HCT116 (cell line): ENCODE data around the gene RET. TPM values are rescaled to one million over a fixed set of nuclear protein-coding genes. Genes with fewer than 3 reads are reported as not detected.

Experiments used
- ATAC-seq: fragments of 200-7000 bp; cut with Tn5 transposase; 2 replicates; pipeline ENCODE4 v1.9.1; 2020; ENCODE audit warnings: mild to moderate bottlenecking, moderate library complexity
- BruUV-seq: library from RNA; stranded (reverse); fragments of 400-500 nt; replicated peaks from 2 replicates; lab custom pipeline; 2021; lab: Mats Ljungman, UMichigan
- CTCF ChIA-PET: fragments of 300-600 bp; sonication (Branson Sonifier 250); formaldehyde crosslinking; loops from one replicate; lab custom pipeline; 2021; ENCODE audit warnings: antibody characterized with exemption; lab: Charles Lee
- POLR2A ChIA-PET: fragments of 300-600, 350-600 bp; sonication (Branson Sonifier 250); formaldehyde crosslinking; loops from one replicate; lab custom pipeline; 2021; ENCODE audit warnings: antibody characterized with exemption; lab: Charles Lee
- RAD21 ChIA-PET, 2 experiments: fragments of 300-600 bp; sonication (Branson Sonifier 250); formaldehyde crosslinking; loops; one replicate each; lab custom pipeline; 2023; ENCODE audit warnings: low total read pairs in 2 of 2; ENCODE audit not compliant: uncharacterized antibody in 2 of 2, unreplicated experiment in 2 of 2, low non-redundant PET in 1 of 2; lab: Charles Lee
- DNase-seq: peaks from one replicate; pipeline ENCODE4 v3.0.0-alpha.2; 2010; ENCODE audit warnings: low read depth, low spot score
- H2AFZ ChIP-seq: fragments of 200-600 bp; shearing (Covaris generic), sonication (generic); 2 replicates; pipeline ENCODE4 v1.6.1; 2017; ENCODE audit warnings: low read depth, mixed run types, mixed read lengths, antibody characterized with exemption, low read length; ENCODE audit not compliant: poor library complexity, severe bottlenecking
- H3K27ac ChIP-seq: 2 replicates; pipeline ENCODE4 v1.5.1; 2012; ENCODE audit warnings: low read depth, low read length
- H3K27me3 ChIP-seq: fragments of 200-600 bp; sonication (generic); 2 replicates; pipeline ENCODE4 v1.6.1; 2016; ENCODE audit warnings: mixed run types, low read length, mixed read lengths; ENCODE audit not compliant: insufficient read depth
- H3K36me3 ChIP-seq, 2 experiments: fragments of 200-500 bp in 1 of 2; fragments of 200-600 bp in 1 of 2; sonication (Bioruptor generic) in 1 of 2; sonication (generic) in 1 of 2; 2 replicates each; pipeline versions ENCODE4 v1.5.1 to v1.6.1; 2014 to 2016; ENCODE audit warnings: low read length in 2 of 2, inconsistent platforms in 1 of 2, mixed read lengths in 1 of 2, mixed run types in 1 of 2; ENCODE audit not compliant: insufficient read depth in 2 of 2, control insufficient read depth in 1 of 2
- H3K4me1 ChIP-seq, 2 experiments: fragments of 200-600 bp in 1 of 2; sonication (generic) in 1 of 2; 2 replicates each; pipeline versions ENCODE4 v1.5.1 to v1.6.1; 2012 to 2017; ENCODE audit warnings: low read length in 2 of 2, inconsistent platforms in 1 of 2, mild to moderate bottlenecking in 1 of 2, mixed read lengths in 1 of 2, mixed run types in 1 of 2, moderate library complexity in 1 of 2; ENCODE audit not compliant: insufficient read depth in 2 of 2, control insufficient read depth in 1 of 2
- H3K4me2 ChIP-seq: fragments of 200-600 bp; sonication (generic); 2 replicates; pipeline ENCODE4 v1.6.1; 2017; ENCODE audit warnings: mixed run types, low read length, mixed read lengths
- H3K4me3 ChIP-seq, 2 experiments: fragments of 200-600 bp in 1 of 2; sonication (generic) in 1 of 2; replicated peaks in 1 of 2; 2 replicates each; pipeline ENCODE4 v1.5.1; 2011 to 2016; ENCODE audit warnings: low read length in 2 of 2, control low read depth in 1 of 2, low read depth in 1 of 2, mild to moderate bottlenecking in 1 of 2, mixed read lengths in 1 of 2, mixed run types in 1 of 2
- H3K79me2 ChIP-seq: fragments of 200-600 bp; sonication (generic); 2 replicates; pipeline ENCODE4 v1.6.1; 2017; ENCODE audit warnings: mild to moderate bottlenecking, mixed run types, low read length, moderate library complexity, mixed read lengths; ENCODE audit not compliant: insufficient read depth
- H3K9ac ChIP-seq: fragments of 200-600 bp; sonication (generic); 2 replicates; pipeline ENCODE4 v1.6.1; 2016; ENCODE audit warnings: low read length, mixed read lengths
- H3K9me2 ChIP-seq: fragments of 200-600 bp; sonication (generic), shearing (Covaris generic); 2 replicates; pipeline ENCODE4 v1.6.1; 2017; ENCODE audit warnings: mixed run types, mild to moderate bottlenecking, moderate library complexity; ENCODE audit not compliant: insufficient read depth
- H3K9me3 ChIP-seq, 2 experiments: fragments of 200-500 bp in 1 of 2; fragments of 200-600 bp in 1 of 2; sonication (Bioruptor generic) in 1 of 2; sonication (generic) in 1 of 2; 2 replicates each; pipeline ENCODE4 v1.6.1; 2014 to 2017; ENCODE audit warnings: low read length in 2 of 2, mixed read lengths in 2 of 2, inconsistent platforms in 1 of 2, low read depth in 1 of 2, mild to moderate bottlenecking in 1 of 2, mixed run types in 1 of 2, moderate library complexity in 1 of 2; ENCODE audit not compliant: control insufficient read depth in 1 of 2, insufficient read depth in 1 of 2
- H4K20me1 ChIP-seq: fragments of 200-600 bp; sonication (generic), shearing (Covaris generic); 2 replicates; pipeline ENCODE4 v1.6.1; 2017; ENCODE audit warnings: mixed run types, mild to moderate bottlenecking, moderate library complexity; ENCODE audit not compliant: insufficient read depth
- ATF3 ChIP-seq: IDR thresholded peaks from 2 replicates; pipeline ENCODE4 v1.6.1; 2012
- CBX3 ChIP-seq: IDR thresholded peaks from 2 replicates; pipeline ENCODE4 v1.6.1; 2012; ENCODE audit warnings: low read depth
- CEBPB ChIP-seq: IDR thresholded peaks from 2 replicates; pipeline ENCODE4 v1.6.1; 2012; ENCODE audit warnings: low read depth
- CTCF ChIP-seq, 3 experiments: fragments of 200-600 bp in 1 of 3; sonication (generic) in 1 of 3; IDR thresholded peaks in 2 of 3; conservative IDR thresholded peaks in 1 of 3; 2 replicates each; pipeline ENCODE4 v1.5.1; 2012 to 2017; ENCODE audit warnings: low read depth in 2 of 3, low read length in 2 of 3, antibody characterized with exemption in 1 of 3, borderline replicate concordance in 1 of 3, control low read depth in 1 of 3, mild to moderate bottlenecking in 1 of 3, mixed read lengths in 1 of 3, mixed run types in 1 of 3, moderate library complexity in 1 of 3; ENCODE audit not compliant: insufficient read depth in 1 of 3
- EGR1 ChIP-seq: IDR thresholded peaks from 2 replicates; pipeline ENCODE4 v1.6.1; 2012; ENCODE audit warnings: low read depth
- ELF1 ChIP-seq: IDR thresholded peaks from 2 replicates; pipeline ENCODE4 v1.6.1; 2012; ENCODE audit warnings: low read depth, borderline replicate concordance
- EZH2 ChIP-seq: fragments of 200-600 bp; sonication (generic); IDR thresholded peaks from 2 replicates; pipeline ENCODE4 v1.6.1; 2017; ENCODE audit warnings: antibody characterized with exemption, mixed run types
- FOSL1 ChIP-seq: IDR thresholded peaks from 2 replicates; pipeline ENCODE4 v1.6.1; 2012; ENCODE audit warnings: low read depth
- MAX ChIP-seq: IDR thresholded peaks from 2 replicates; pipeline ENCODE4 v1.6.1; 2012
- POLR2A ChIP-seq: IDR thresholded peaks from 2 replicates; pipeline ENCODE4 v1.7.0; 2011; ENCODE audit warnings: borderline replicate concordance; ENCODE audit not compliant: insufficient read depth, insufficient read length; ENCODE audit errors: extremely low read depth
- POLR2AphosphoS5 ChIP-seq: IDR thresholded peaks from 2 replicates; pipeline ENCODE4 v1.6.1; 2011; ENCODE audit warnings: mild to moderate bottlenecking, low read depth, low read length, moderate library complexity
- RAD21 ChIP-seq: IDR thresholded peaks from 2 replicates; pipeline ENCODE4 v1.6.1; 2012; ENCODE audit warnings: low read depth, mild to moderate bottlenecking
- SIN3A ChIP-seq: IDR thresholded peaks from 2 replicates; pipeline ENCODE4 v1.6.1; 2012; ENCODE audit warnings: low read depth
- SP1 ChIP-seq: IDR thresholded peaks from 2 replicates; pipeline ENCODE4 v1.6.1; 2012; ENCODE audit warnings: low read depth
- SRF ChIP-seq: IDR thresholded peaks from 2 replicates; pipeline ENCODE4 v1.6.1; 2012; ENCODE audit warnings: low read depth
- TCF7L2 ChIP-seq: IDR thresholded peaks from 2 replicates; pipeline ENCODE4 v1.7.0; 2011; ENCODE audit warnings: borderline replicate concordance, inconsistent platforms; ENCODE audit not compliant: insufficient read depth, insufficient read length; ENCODE audit errors: extremely low read depth
- ZBTB33 ChIP-seq: IDR thresholded peaks from 2 replicates; pipeline ENCODE4 v1.6.1; 2011; ENCODE audit warnings: mild to moderate bottlenecking, low read length, moderate library complexity; ENCODE audit not compliant: insufficient replicate concordance; ENCODE audit errors: extremely low read depth
- ZFX ChIP-seq: fragments of 450-650 bp; IDR thresholded peaks from 2 replicates; pipeline ENCODE4 v1.6.1; 2017
- ZNF274 ChIP-seq: fragments of 200-500 bp; sonication (Bioruptor generic); IDR thresholded peaks from 2 replicates; pipeline ENCODE4 v1.6.1; 2014; ENCODE audit warnings: mild to moderate bottlenecking, low read depth, low read length, inconsistent platforms
- intact Hi-C: fragments of 100-400 bp; cut with micrococcal nuclease; formaldehyde crosslinking; loops from 2 replicates; pipeline ENCODE4 v1.10.0; 2022
- total RNA-seq: library from RNA; stranded (reverse); gene quantifications from one replicate; pipeline ENCODE4 v1.2.1, GENCODE V29; 2021; ENCODE audit not compliant: unreplicated experiment
- TF ChIP-seq, protein P1 (sequence below): IDR thresholded peaks from 2 replicates; pipeline ENCODE4 v1.6.1; 2012; ENCODE audit warnings: low read depth

Gene RET
- total RNA-seq, 1 experiment from 2014 or later, result 5.9 TPM

DNA sequence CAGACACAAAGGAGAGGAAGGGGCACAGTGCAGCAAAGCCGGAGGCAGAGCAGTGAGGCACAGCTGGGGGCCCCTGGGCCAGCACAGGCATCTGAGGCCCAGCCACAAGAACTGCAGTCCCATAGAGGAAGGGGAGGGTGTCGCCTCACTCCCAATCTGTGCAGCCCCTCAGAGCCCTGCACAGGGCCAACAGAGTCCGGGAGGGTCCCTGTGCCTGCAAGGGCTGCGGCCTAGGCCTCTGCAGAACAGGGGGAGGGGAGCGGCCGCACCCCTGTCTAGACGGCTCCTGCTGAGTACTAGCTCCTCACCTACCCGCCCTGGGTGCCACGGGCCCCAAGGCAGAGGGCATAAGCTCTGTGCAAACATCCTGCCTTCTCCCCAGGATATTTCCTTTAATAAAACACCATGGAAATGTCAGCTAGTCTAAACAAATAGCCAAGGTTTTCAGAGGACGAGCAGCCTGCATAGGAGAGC is 32.4 kb upstream of the RET start:
- H3K9me3 ChIP-seq, result no peaks in the 10 kb centered on the region
- no peaks in the 10 kb centered on the region for H3K4me1 ChIP-seq
- ChIA-PET POLR2A (no interaction called here), RAD21 (no interaction called here), CTCF (no interaction called here)
- no peak overlapping the region for H2AFZ ChIP-seq
- no peak overlapping the region for H3K9ac ChIP-seq
- H4K20me1 ChIP-seq, result no peaks in the 10 kb centered on the region
- H3K79me2 ChIP-seq, result no peaks in the 10 kb centered on the region
- H3K4me3 ChIP-seq, result no peak overlapping the region
- H3K9me2 ChIP-seq, result no peaks in the 10 kb centered on the region
- H3K27me3 ChIP-seq, result no peaks in the 10 kb centered on the region
- no peak overlapping the region for H3K27ac ChIP-seq
- TF ChIP-seq POLR2A (no peak), SP1 (no peak), RAD21 (no peak), ZFX (no peak), EZH2 (no peak), TCF7L2 (no peak), ELF1 (no peak), EGR1 (no peak), ZBTB33 (no peak), SRF (no peak), MAX (no peak), POLR2AphosphoS5 (no peak), SIN3A (no peak), ZNF274 (no peak), CEBPB (no peak), FOSL1 (no peak), ATF3 (no peak), CTCF (IDR thresholded peaks at IDR 0.05 in 2 of 3, conservative IDR thresholded peaks at IDR 0.05 in 1 of 3; ENCODE audit: borderline replicate concordance in 1 of 3, insufficient read depth in 1 of 3, low read depth in 2 of 3, low read length in 2 of 3) (no peak), CBX3 (no peak)
- TF ChIP-seq, protein P1, sequence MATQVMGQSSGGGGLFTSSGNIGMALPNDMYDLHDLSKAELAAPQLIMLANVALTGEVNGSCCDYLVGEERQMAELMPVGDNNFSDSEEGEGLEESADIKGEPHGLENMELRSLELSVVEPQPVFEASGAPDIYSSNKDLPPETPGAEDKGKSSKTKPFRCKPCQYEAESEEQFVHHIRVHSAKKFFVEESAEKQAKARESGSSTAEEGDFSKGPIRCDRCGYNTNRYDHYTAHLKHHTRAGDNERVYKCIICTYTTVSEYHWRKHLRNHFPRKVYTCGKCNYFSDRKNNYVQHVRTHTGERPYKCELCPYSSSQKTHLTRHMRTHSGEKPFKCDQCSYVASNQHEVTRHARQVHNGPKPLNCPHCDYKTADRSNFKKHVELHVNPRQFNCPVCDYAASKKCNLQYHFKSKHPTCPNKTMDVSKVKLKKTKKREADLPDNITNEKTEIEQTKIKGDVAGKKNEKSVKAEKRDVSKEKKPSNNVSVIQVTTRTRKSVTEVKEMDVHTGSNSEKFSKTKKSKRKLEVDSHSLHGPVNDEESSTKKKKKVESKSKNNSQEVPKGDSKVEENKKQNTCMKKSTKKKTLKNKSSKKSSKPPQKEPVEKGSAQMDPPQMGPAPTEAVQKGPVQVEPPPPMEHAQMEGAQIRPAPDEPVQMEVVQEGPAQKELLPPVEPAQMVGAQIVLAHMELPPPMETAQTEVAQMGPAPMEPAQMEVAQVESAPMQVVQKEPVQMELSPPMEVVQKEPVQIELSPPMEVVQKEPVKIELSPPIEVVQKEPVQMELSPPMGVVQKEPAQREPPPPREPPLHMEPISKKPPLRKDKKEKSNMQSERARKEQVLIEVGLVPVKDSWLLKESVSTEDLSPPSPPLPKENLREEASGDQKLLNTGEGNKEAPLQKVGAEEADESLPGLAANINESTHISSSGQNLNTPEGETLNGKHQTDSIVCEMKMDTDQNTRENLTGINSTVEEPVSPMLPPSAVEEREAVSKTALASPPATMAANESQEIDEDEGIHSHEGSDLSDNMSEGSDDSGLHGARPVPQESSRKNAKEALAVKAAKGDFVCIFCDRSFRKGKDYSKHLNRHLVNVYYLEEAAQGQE, result no peak
- intact Hi-C loops, result no loop called here
- DNase-seq (no peak), ATAC-seq (no peak)
- no peak overlapping the region for H3K4me2 ChIP-seq
- no peaks in the 10 kb centered on the region for H3K36me3 ChIP-seq
- BruUV-seq, result no TSS peak
